T-helper 1 cell (primary cell): Measurements from ENCODE around the gene CD83.

Experiments used
- DNase-seq, 5 donors: peaks; one replicate each; pipeline ENCODE4 v3.0.0-alpha.2; 2012 to 2020

Gene CD83

GRCh38 chr6:14092316-14092715, 25.3 kb upstream of the CD83 start:
- no peak for DNase-seq

GRCh38 chr6:14092838-14093789, 24.5 kb upstream of the CD83 start:
- DNase-seq: no peak

- no peak for DNase-seq
Observed at GRCh38 chr6:14094721-14095120, 22.9 kb upstream of the CD83 start.

DNA sequence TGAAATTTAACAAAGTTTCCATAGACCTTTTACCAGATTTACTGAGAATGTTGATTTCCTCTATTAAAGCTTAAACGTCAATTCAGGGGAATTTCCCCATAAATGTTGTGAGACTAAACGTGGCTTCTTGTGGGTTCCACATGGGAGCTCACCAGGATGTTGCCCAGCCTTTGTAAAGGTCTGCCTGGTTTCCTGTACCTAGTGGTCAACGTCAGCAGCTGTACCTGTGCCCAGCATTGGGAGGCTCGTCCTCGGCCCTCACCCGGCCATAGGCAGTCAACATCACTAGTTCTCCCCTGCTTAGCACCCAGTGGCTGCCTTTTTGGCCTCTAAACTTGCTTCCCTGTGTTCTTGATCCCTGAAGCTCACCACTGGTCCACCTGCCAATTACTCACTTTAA, 22.1 kb upstream of the CD83 start:
- no peak for DNase-seq

DNA sequence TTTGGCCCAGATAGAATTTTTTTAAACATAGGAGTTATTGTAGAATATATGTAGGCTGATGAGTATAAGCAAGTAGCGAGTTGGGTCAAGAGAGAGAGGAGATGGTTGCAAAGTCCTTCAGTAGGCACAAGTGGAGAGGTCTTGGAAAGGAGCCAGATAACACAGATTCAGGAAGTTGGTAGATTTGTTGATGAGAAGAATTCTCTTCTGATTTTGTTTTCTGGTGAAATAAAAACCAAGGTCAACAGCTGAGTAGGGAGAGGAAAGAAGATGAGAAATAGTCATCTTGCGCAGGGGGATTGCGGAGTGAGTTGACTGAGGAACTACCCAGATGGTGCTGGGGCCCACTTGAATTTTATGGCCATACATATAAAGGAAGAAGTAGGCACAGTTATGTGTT, 17.4 kb upstream of the CD83 start:
- no peak for DNase-seq

- DNase-seq: no peak
Observed at GRCh38 chr6:14100966-14101365, 16.6 kb upstream of the CD83 start.

DNA sequence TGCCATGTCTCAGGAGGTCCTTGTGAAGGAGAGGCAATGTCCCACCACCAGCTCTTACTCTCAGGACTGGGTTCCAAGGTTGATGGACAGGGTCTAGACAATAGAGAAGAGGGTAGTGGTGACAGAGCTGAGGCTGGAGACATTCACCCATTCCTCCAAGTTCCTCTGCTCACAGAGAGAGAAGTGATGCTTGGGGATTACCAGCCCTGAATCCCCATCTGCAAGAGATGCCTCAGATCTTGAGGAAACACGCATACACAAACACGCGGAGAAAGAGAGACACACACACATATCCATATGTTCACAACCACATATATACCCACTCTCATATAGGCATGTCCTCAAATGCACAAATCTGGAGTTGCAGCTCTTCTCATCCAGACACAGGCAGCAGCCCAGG, 15.2 kb upstream of the CD83 start:
- no peak for DNase-seq

DNA sequence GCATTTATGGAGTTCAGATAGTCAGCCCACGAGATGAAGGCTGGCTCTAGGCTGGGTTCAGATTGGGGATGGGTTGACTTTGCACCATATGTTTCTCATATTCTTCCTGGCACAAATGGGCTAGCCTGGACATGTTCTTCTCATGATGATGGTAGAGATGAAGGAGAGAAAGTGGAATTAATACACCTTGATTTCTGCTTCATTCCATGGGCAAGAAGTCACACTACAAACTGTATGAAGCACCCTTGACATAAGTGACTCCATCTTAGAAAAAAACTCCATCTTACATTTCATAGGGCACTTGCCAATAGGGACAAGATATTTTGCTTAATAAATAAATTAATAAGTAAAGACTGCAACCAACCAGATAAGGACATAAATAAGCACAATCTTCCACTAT, 12.0 kb upstream of the CD83 start:
- DNase-seq: no peak

- no peak for DNase-seq
Observed at GRCh38 chr6:14107000-14107399, 10.6 kb upstream of the CD83 start.

- no peak for DNase-seq
Observed at GRCh38 chr6:14107711-14108494, 9.7 kb upstream of the CD83 start.

DNA sequence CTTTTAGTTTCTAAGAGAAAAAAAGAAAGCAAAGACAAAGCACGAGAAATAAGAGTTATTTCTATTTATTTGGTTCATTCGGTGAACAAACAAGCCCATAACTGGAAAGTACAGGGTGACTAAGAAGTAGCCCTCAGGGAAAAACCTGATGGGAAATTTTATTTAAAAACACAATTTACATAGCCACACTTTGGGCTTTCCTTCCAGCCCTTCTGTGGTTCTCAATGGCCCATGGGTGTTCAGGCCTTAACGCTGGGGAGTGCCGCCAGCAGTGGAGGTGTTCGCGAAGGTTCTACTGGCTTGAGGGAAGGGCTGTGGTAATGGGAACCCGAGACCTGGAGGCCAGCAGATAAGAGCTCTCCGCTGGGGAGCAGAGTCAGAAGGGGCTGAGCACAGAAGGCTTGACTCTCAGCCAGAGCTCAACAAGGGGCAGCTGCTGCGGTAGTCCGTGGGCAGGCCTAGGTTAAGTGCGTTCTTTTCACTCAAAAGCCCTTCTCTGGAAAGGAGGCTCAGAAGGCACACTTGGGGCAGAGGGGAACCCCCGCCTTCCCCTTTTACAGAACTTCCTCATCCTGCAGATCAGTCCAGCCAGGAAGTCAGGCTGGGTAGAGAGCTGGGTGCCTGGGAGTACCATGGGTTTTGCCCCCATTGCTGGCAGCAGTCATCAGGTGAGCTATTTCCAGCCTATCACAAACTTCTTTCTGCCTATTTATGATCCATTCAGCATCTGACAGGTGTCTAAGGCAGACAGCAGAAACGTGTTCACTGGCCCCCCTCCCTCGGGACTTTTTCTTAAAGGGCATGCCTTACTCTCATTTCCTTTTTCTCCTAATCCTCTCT, 8.8 kb upstream of the CD83 start:
- DNase-seq: peak in 1 of 5 donors; percentile 16

DNA sequence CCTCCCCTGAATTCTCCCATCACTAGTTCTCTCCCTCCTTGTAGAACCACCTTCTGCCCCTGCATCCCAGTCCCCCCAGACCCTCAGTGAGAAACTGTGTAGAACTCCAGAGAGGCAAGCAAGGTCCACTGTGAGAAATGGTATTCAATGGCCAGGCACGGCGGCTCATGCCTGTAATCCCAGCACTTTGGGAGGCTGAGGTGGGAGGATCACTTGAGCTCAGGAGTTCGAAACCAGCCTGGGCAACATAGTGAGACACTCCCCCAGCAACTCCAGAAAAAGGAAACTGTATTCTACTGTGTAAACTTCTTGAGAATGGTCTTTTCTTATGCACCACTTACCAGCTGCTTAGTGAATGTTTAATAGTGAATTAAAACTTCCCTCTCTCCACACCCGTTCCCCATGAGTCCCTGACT, 8.2 kb upstream of the CD83 start:
- DNase-seq: no peak

GRCh38 chr6:14110001-14110818, 7.4 kb upstream of the CD83 start:
- DNase-seq: peak in 1 of 5 donors; percentile 15

GRCh38 chr6:14113976-14114375, 3.6 kb upstream of the CD83 start:
- no peak for DNase-seq

DNA sequence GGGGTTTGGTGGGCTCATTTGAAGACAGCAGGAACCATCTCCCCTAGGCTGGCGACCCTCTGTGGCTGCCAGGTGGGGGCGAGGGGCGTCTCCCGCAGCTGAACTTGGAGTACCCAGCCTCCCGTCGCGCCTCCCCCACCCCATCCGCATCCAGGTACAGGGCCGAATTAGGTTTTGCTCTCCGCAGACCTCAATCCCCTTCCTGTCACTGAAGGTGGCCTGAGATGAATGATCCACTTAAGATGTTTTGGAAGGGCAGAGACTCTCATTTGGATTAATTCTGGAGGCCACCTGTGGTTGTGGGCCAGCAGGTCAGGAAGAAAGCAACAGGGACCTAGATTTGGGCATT, 493 bp downstream of the CD83 start:
- DNase-seq: no peak

- peak in 1 of 5 donors; percentile 12 for DNase-seq
Observed at GRCh38 chr6:14118446-14118845, 874 bp downstream of the CD83 start.

GRCh38 chr6:14119784-14120183, 2.2 kb downstream of the CD83 start:
- no peak for DNase-seq

DNA sequence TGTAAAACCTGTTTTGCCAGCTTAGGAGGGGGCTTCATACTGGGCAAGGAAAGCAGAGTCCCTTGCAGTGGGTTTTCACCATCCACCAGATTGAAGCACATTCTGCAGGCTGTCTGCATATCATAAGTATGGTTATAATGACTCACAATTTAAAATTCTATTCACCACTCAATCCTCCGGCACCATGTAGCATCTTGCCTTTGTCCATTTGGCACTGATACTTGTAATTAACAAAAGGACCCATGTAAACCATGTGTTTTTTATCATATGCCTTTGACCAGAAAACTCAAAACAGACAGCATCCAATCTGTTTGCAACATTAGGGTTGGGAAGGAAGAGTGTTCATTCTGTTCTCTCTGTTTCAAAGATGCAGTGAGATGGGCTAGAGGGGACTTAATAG, 3.0 kb downstream of the CD83 start:
- no peak for DNase-seq

DNA sequence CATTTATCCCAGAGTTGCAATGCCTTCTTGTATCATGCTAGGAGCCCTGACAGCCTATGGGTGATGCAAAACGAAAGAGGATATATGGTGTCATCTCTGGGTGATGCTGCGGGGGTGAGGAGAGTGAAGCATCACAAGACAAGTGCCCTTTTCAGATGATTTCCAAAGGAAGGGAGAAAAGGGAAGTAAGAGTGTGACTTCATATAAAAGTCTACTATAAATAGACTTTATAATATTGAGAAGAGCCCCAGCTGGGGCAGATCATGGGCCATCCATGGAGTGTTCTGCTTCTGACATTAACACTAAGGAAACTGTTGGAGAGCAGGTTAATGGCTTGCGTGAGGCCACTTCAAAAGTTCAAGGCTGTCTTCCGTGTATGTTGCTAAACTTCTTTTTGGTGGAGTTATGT, 4.4 kb downstream of the CD83 start:
- DNase-seq: peak in 1 of 5 donors; percentile 61

- DNase-seq: no peak
Observed at GRCh38 chr6:14123386-14124111, 6.0 kb downstream of the CD83 start.

DNA sequence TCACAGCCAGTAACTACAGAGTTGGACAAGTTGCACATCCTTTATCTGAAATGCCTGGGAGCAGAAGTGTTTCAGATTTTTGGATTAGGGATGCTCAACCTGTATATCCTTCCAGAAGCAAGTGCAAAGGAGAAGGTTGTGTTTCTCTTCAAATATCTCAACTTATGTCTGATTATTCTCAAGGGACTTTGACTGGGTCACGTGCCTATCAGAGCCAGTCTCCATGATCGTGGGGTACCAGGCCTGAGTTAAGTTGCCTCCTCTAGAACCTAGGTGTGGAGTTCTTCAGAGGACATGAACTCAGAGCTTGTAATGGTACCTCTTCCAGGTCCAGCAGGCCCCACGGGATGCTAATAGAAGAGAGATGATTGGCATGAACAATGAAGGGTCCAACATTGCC, 7.8 kb downstream of the CD83 start:
- no peak for DNase-seq
